Activated CD8-positive, alpha-beta T cell treated with anti-CD3 and anti-CD28 coated beads for 36 hours (primary cell): ENCODE data around the gene ASCC3. TPM values are rescaled to one million over a fixed set of nuclear protein-coding genes. Genes with fewer than 3 reads are reported as not detected.

Experiments used
- ATAC-seq: fragments of 200-7000 bp; cut with Tn5 transposase; one replicate; pipeline ENCODE4 v1.10.0; 2021; ENCODE audit warnings: mild to moderate bottlenecking, moderate library complexity
- CTCF ChIA-PET: fragments of 350-600 bp; sonication (Branson Sonifier 250); formaldehyde crosslinking; loops from one replicate; lab custom pipeline; 2021; ENCODE audit warnings: antibody characterized with exemption; lab: Charles Lee
- POLR2A ChIA-PET: fragments of 350-600 bp; sonication (Branson Sonifier 250); formaldehyde crosslinking; loops from one replicate; lab custom pipeline; 2021; ENCODE audit warnings: antibody characterized with exemption; lab: Charles Lee
- DNase-seq: peaks from one replicate; pipeline ENCODE4 v3.0.0-alpha.2; 2020
- H3K27ac Mint-ChIP-seq: one replicate; pipeline ENCODE4 v1.8.0; 2021; ENCODE audit warnings: mild to moderate bottlenecking, mixed read lengths
- H3K27me3 Mint-ChIP-seq: one replicate; pipeline ENCODE4 v1.8.0; 2021; ENCODE audit warnings: mixed read lengths
- H3K36me3 Mint-ChIP-seq: one replicate; pipeline ENCODE4 v1.8.0; 2021; ENCODE audit warnings: low read depth, mixed read lengths
- H3K4me1 Mint-ChIP-seq: one replicate; pipeline ENCODE4 v1.8.0; 2021; ENCODE audit warnings: low read depth, mixed read lengths
- H3K4me3 Mint-ChIP-seq: one replicate; pipeline ENCODE4 v1.8.0; 2021; ENCODE audit warnings: mild to moderate bottlenecking, moderate library complexity, mixed read lengths
- H3K9me3 Mint-ChIP-seq: one replicate; pipeline ENCODE4 v1.8.0; 2021; ENCODE audit warnings: mixed read lengths
- intact Hi-C: fragments of 100-400 bp; cut with micrococcal nuclease; formaldehyde crosslinking; loops from one replicate; pipeline ENCODE4 v1.10.0; 2022
- total RNA-seq, 2 experiments: library from RNA; stranded (reverse); gene quantifications; one replicate each; pipeline ENCODE4 v1.2.3, GENCODE V29; 2021
- TF ChIP-seq, protein P1 (sequence below): fragments of 200-600 bp; IDR thresholded peaks from one replicate; pipeline ENCODE4 v1.8.0; 2022; ENCODE audit warnings: antibody characterized with exemption, mild to moderate bottlenecking

ASCC3 gene
- total RNA-seq, 2 experiments from 2014 or later, result 50.2 to 50.5 TPM

DNA sequence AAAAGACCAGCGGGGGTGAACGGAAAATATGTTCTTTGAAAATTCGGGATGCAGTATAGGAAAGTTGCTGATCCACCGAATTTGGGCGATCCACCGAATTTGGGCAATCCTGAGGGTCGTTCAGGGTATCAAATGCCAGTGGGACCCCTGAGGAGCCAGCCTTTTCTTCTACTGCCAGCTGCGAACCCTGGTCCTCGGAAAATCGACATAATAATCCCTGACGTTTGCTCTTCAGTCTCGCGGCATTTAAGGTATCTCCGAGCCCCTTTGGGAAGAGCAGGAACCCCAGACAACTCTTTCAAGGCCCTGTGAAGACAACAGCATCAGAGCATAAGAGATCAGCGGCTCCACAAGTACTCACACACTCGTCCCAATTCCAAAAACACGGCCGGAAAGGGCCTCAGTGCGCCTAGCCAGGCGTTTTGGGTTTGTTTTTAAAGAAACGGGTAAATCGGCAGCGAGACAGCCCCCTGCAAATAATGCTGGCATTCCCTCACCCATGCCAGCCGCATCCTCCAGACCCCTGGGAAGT lies 417.4 kb downstream of the ASCC3 start:
- Mint-ChIP-seq H3K9me3 (peaks cover 15% of the 10 kb centered on the region), H3K27me3 (peaks cover 83% of the 10 kb centered on the region), H3K36me3 (peaks cover 14% of the 10 kb centered on the region), H3K27ac (no peak overlapping the region), H3K4me3 (no peak overlapping the region), H3K4me1 (peaks cover 25% of the 10 kb centered on the region)
- DNase-seq, result no peak
- ChIA-PET POLR2A (no interaction called here), CTCF (no interaction called here)
- TF ChIP-seq, protein P1, sequence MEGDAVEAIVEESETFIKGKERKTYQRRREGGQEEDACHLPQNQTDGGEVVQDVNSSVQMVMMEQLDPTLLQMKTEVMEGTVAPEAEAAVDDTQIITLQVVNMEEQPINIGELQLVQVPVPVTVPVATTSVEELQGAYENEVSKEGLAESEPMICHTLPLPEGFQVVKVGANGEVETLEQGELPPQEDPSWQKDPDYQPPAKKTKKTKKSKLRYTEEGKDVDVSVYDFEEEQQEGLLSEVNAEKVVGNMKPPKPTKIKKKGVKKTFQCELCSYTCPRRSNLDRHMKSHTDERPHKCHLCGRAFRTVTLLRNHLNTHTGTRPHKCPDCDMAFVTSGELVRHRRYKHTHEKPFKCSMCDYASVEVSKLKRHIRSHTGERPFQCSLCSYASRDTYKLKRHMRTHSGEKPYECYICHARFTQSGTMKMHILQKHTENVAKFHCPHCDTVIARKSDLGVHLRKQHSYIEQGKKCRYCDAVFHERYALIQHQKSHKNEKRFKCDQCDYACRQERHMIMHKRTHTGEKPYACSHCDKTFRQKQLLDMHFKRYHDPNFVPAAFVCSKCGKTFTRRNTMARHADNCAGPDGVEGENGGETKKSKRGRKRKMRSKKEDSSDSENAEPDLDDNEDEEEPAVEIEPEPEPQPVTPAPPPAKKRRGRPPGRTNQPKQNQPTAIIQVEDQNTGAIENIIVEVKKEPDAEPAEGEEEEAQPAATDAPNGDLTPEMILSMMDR, result no peak
- no peak for ATAC-seq
- intact Hi-C loops, result loop anchor here (10.0 kb wide), 1 partner anchor 941 kb away; no protein-coding TSS in a partner anchor

DNA sequence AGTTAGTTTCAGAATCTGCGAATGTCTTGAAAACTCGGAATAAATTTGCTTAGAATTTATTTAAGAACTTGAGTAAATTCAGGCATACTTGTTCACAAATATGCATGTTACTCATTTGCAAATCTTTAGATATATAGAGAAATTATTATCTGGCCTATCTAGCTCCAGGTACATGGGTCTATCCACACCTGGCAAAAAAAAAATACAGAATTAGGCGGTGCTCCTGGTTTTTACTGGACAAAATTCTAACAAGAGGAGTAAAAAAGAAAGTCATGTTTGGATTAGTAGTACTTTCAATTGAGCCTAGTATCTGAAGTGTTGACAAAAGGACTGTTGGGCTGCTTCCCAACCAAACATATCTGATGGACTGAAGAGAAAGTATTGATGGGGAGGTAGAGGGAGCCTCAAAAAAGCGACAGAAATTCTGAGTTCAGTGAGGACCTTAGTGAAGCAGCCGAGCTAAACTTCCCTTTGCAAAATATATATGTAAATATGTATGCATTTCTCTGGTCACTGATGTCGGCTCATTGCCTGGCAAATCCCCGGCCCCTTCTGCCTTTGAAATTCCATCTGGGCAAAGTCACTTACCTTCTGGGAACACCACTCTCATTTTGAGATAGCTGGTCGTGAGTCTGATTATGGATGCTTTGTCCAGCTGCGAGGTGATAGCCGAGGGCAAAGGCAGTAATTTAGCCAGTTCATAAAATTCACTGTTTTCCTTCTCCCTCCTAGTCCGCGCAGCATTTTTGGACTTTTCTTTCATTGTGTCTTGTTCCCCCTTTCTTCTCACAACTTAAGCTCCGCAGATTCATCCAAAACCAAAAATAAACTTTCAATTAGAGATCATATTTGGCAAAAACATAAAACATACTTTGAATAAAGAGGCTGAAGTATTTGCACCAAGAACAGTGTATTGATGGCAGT lies 418.2 kb downstream of the ASCC3 start:
- no peak for ATAC-seq
- no peak overlapping the region for H3K27ac Mint-ChIP-seq

DNA sequence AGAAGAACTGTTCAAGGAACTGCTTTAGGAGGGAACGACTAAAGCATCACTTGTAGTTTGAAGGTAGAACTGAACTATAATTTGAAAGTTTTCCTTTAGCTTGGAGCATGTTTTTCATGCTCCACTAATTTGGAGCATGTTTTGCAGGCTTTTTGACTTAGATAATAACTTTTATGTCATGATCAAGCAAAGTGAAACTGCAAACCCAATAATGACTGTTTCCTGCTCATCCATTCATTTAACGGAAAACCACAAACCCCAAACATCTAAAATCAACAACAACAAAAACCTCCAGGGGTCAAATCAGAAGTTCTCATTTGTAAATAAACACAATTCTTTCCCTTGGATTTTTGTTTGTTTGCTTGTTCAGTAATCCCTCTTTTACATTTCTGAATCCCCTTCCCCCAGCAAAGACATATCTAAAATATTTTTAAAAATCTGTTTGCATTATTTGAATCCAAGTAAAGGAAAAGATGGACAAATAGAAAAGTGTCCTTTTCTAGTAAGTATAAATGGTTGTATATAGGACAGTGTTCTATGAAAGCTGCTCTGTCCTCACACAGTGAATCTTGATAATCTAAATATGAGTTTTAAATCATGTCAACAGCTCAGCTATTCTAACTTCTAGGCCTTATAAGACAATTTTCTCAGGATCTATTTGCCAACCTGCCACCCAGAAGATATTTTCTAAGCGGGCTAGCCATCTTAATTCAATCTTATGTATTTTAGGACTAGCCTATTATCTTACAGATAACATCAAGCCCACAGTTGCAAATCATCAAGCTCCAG lies 419.0 kb downstream of the ASCC3 start:
- Mint-ChIP-seq H3K27ac (no peak overlapping the region), H3K36me3 (peaks cover 10% of the 10 kb centered on the region), H3K27me3 (peaks cover 83% of the 10 kb centered on the region), H3K4me3 (no peak overlapping the region), H3K9me3 (peaks cover 11% of the 10 kb centered on the region), H3K4me1 (peaks cover 18% of the 10 kb centered on the region)
- intact Hi-C loops, result loop anchor here (10.0 kb wide), 1 partner anchor 943 kb away; no protein-coding TSS in a partner anchor
- no peak for DNase-seq
- TF ChIP-seq, protein P1, result no peak
- no peak for ATAC-seq
- POLR2A ChIA-PET, result no interaction called here
- CTCF ChIA-PET, result interaction anchor here (2.7 kb wide), 1 partner anchor 12 kb away, joined by 15 read pairs; no protein-coding TSS in a partner anchor

More for the DNA sequence above, 418.2 kb downstream of the ASCC3 start:
- H3K4me3 Mint-ChIP-seq, result no peak overlapping the region
- POLR2A ChIA-PET, result no interaction called here
- peaks cover 23% of the 10 kb centered on the region for H3K4me1 Mint-ChIP-seq
- peaks cover 14% of the 10 kb centered on the region for H3K9me3 Mint-ChIP-seq
- H3K36me3 Mint-ChIP-seq, result peaks cover 12% of the 10 kb centered on the region
- TF ChIP-seq, protein P1, result no peak
- H3K27me3 Mint-ChIP-seq, result peaks cover 83% of the 10 kb centered on the region
- DNase-seq, result no peak
- CTCF ChIA-PET, result no interaction called here
- intact Hi-C loops, result loop anchor here (10.0 kb wide), 1 partner anchor 942 kb away; no protein-coding TSS in a partner anchor

DNA sequence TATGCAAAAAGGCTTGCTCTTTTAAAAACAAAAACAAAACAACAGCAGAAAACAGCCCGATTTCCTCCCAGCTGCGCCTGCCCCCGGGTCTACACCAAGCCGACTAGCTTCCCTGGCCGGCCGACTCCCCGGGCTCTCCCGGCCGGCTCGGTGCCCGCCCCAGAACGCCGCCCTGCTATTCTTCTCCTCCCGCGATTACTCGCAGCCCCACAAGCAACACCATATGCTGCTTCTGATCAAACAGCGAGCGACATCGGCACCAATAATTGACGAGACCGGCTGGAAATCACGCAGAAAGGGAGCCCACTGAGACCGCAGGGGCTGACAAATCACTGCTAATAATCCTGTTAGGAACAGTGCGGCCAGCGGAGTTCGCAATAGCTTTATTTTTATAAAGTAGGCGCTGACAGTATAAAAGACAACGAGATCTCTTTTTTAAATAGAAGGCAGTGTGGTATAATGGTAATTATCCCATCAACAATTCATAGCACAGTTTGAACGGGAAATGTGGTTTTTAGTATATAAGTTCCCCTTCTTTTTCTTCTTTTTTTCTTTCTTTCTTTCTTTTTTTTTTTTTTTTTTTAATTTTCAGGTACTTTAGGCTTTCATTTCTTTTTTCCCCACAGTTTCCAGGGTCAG lies 419.7 kb downstream of the ASCC3 start:
- H3K27ac Mint-ChIP-seq, result no peak overlapping the region
- peaks cover 10% of the 10 kb centered on the region for H3K4me1 Mint-ChIP-seq
- peaks cover 10% of the 10 kb centered on the region for H3K9me3 Mint-ChIP-seq
- no peak for DNase-seq
- ATAC-seq, result no peak
- no peak overlapping the region for H3K4me3 Mint-ChIP-seq
- ChIA-PET POLR2A (interaction anchor here (1.3 kb wide), 1 partner anchor 10 kb away, joined by 3 read pairs; no protein-coding TSS in a partner anchor), CTCF (interaction anchor here (0.6 to 2.7 kb wide), 5 partner anchors 11 to 593 kb away, joined by 3 to 15 read pairs (median 4); no protein-coding TSS in a partner anchor)
- TF ChIP-seq, protein P1, result no peak
- peaks cover 10% of the 10 kb centered on the region for H3K36me3 Mint-ChIP-seq
- intact Hi-C loops, result loop anchor here (10.0 kb wide), 1 partner anchor 943 kb away; no protein-coding TSS in a partner anchor
- peaks cover 83% of the 10 kb centered on the region for H3K27me3 Mint-ChIP-seq
